CD4-positive, alpha-beta memory T cell (primary cell): ENCODE data around the gene CDC14A. TPM values are rescaled to one million over a fixed set of nuclear protein-coding genes. Genes with fewer than 3 reads are reported as not detected.

ENCODE experiments used
- CTCF ChIA-PET: fragments of 350-600 bp; sonication (Branson Sonifier 250); formaldehyde crosslinking; loops from one replicate; lab custom pipeline; 2021; ENCODE audit warnings: inconsistent platforms; ENCODE audit not compliant: partially characterized antibody; lab: Charles Lee
- POLR2A ChIA-PET: fragments of 350-600 bp; sonication (Branson Sonifier 250); formaldehyde crosslinking; loops from one replicate; lab custom pipeline; 2021; ENCODE audit not compliant: partially characterized antibody; lab: Charles Lee
- DNase-seq, 5 donors: peaks; one replicate each; pipeline versions ENCODE4 v3.0.0 to v3.0.0-alpha.2; 2020 to 2022; ENCODE audit warnings: mixed read lengths in 1 of 5
- H3K27ac ChIP-seq: one replicate; pipeline ENCODE4 v1.7.0; 2013; ENCODE audit warnings: low read depth, low read length
- H3K27me3 ChIP-seq: 2 replicates; pipeline ENCODE4 v1.7.0; 2013; ENCODE audit warnings: mild to moderate bottlenecking, low read length, moderate library complexity; ENCODE audit not compliant: insufficient read depth
- H3K36me3 ChIP-seq: 2 replicates; pipeline ENCODE4 v1.7.0; 2013; ENCODE audit warnings: mild to moderate bottlenecking, low read length, moderate library complexity; ENCODE audit not compliant: insufficient read depth
- H3K4me1 ChIP-seq: 2 replicates; pipeline ENCODE4 v1.7.0; 2013; ENCODE audit warnings: mild to moderate bottlenecking, low read length, moderate library complexity; ENCODE audit not compliant: insufficient read depth
- H3K4me3 ChIP-seq, 2 donors: one replicate each; pipeline ENCODE4 v1.7.0; 2013; ENCODE audit warnings: low read length in 2 of 2, mild to moderate bottlenecking in 1 of 2
- H3K9me3 ChIP-seq, 2 donors: one replicate each; pipeline ENCODE4 v1.7.0; 2013; ENCODE audit warnings: low read length in 2 of 2, control low read depth in 1 of 2; ENCODE audit not compliant: control insufficient read depth in 1 of 2
- H3K27ac Mint-ChIP-seq, 7 donors: one replicate each; pipeline ENCODE4 v1.8.0; 2020 to 2021; ENCODE audit warnings: mixed read lengths in 7 of 7, mild to moderate bottlenecking in 6 of 7, inconsistent platforms in 3 of 7, moderate library complexity in 3 of 7
- H3K27me3 Mint-ChIP-seq, 2 donors: one replicate each; pipeline ENCODE4 v1.8.0; 2020 to 2021; ENCODE audit warnings: mixed read lengths in 2 of 2
- H3K36me3 Mint-ChIP-seq, 2 donors: one replicate each; pipeline ENCODE4 v1.8.0; 2020 to 2021; ENCODE audit warnings: mixed read lengths in 2 of 2, inconsistent platforms in 1 of 2, mild to moderate bottlenecking in 1 of 2
- H3K4me1 Mint-ChIP-seq, 4 donors: one replicate each; pipeline ENCODE4 v1.8.0; 2020 to 2021; ENCODE audit warnings: mixed read lengths in 4 of 4, mild to moderate bottlenecking in 1 of 4
- H3K4me3 Mint-ChIP-seq, 8 donors: one replicate each; pipeline ENCODE4 v1.8.0; 2020 to 2021; ENCODE audit warnings: mixed read lengths in 8 of 8, mild to moderate bottlenecking in 7 of 8, moderate library complexity in 6 of 8, inconsistent platforms in 3 of 8
- H3K9me3 Mint-ChIP-seq, 8 donors: one replicate each; pipeline ENCODE4 v1.8.0; 2020 to 2021; ENCODE audit warnings: mixed read lengths in 8 of 8, mild to moderate bottlenecking in 5 of 8, inconsistent platforms in 3 of 8, moderate library complexity in 1 of 8
- intact Hi-C: fragments of 100-400 bp; cut with micrococcal nuclease; formaldehyde crosslinking; loops from one replicate; pipeline ENCODE4 v1.15.1; 2023
- polyA plus RNA-seq, 2 donors: library from polyadenylated mRNA; unstranded; fragments of 300-500 nt; fragmentation: Illumina TruSeq; gene quantifications; one replicate each; pipeline ENCODE4 v1.2.3, GENCODE V29; 2021
- total RNA-seq, 2 experiments: library from RNA; stranded (reverse); gene quantifications; one replicate each; pipeline ENCODE4 v1.2.3, GENCODE V29; 2021

CDC14A gene
- total and polyA plus RNA-seq, 4 experiments from 2014 or later = 37.7 to 119 (median 90.0) TPM

- peaks cover 2 to 8% (median 4%) of the 10 kb centered on the region in 4 donors for H3K4me1 Mint-ChIP-seq
- Histone ChIP-seq H3K4me3 (no peak overlapping the region), H3K9me3 (no peaks in the 10 kb centered on the region), H3K4me1 (peaks cover 6% of the 10 kb centered on the region), H3K36me3 (no peaks in the 10 kb centered on the region), H3K27ac (no peak overlapping the region), H3K27me3 (peaks cover 9% of the 10 kb centered on the region)
- intact Hi-C loops = loop anchor here (5.0 kb wide), 1 partner anchor 736 kb away; no protein-coding TSS in a partner anchor
- H3K27me3 Mint-ChIP-seq = peaks cover 12 to 21% of the 10 kb centered on the region in 2 donors
- ChIA-PET CTCF (interaction anchor here (0.9 to 1.6 kb wide), 6 partner anchors 9 to 88 kb away, joined by 3 to 7 read pairs (median 4); no protein-coding TSS in a partner anchor), POLR2A (no interaction called here)
- peak overlapping the region in 1 of 7 donors; percentile 20 for H3K27ac Mint-ChIP-seq
- peak overlapping the region in 1 of 8 donors; percentile 60 for H3K4me3 Mint-ChIP-seq
- peak; percentile 28 to 55 (median 33) for DNase-seq
- H3K36me3 Mint-ChIP-seq = no peaks in the 10 kb centered on the region
- H3K9me3 Mint-ChIP-seq = no peaks in the 10 kb centered on the region
These were observed 191.3 kb downstream of the CDC14A start for GRCh38 chr1:100543640-100544039.

GRCh38 chr1:100544791-100545190, 192.5 kb downstream of the CDC14A start:
- Histone ChIP-seq H3K27me3 (peaks cover 9% of the 10 kb centered on the region), H3K27ac (no peak overlapping the region), H3K4me1 (peaks cover 3% of the 10 kb centered on the region), H3K9me3 (no peaks in the 10 kb centered on the region), H3K36me3 (no peaks in the 10 kb centered on the region), H3K4me3 (no peak overlapping the region)
- H3K27me3 Mint-ChIP-seq = peaks cover 9 to 27% of the 10 kb centered on the region in 2 donors
- intact Hi-C loops = loop anchor here (5.0 kb wide), 1 partner anchor 737 kb away; no protein-coding TSS in a partner anchor
- no peak overlapping the region for H3K27ac Mint-ChIP-seq
- DNase-seq = no peak
- peaks cover 0 to 6% (median 0%) of the 10 kb centered on the region in 8 donors for H3K9me3 Mint-ChIP-seq
- no peak overlapping the region for H3K4me3 Mint-ChIP-seq
- ChIA-PET POLR2A (no interaction called here), CTCF (no interaction called here)
- peaks cover 0 to 5% (median 3%) of the 10 kb centered on the region in 4 donors for H3K4me1 Mint-ChIP-seq
- H3K36me3 Mint-ChIP-seq = no peaks in the 10 kb centered on the region

GRCh38 chr1:100545855-100546254, 193.5 kb downstream of the CDC14A start:
- Mint-ChIP-seq H3K27me3 (peaks cover 6 to 20% of the 10 kb centered on the region in 2 donors), H3K36me3 (no peaks in the 10 kb centered on the region), H3K27ac (no peak overlapping the region), H3K4me1 (peaks cover 0 to 2% (median 0%) of the 10 kb centered on the region in 4 donors), H3K9me3 (peaks cover 0 to 12% (median 9%) of the 10 kb centered on the region in 8 donors), H3K4me3 (no peak overlapping the region)
- Histone ChIP-seq H3K27ac (no peak overlapping the region), H3K27me3 (peaks cover 5% of the 10 kb centered on the region), H3K4me1 (no peaks in the 10 kb centered on the region), H3K9me3 (no peaks in the 10 kb centered on the region), H3K4me3 (no peak overlapping the region), H3K36me3 (no peaks in the 10 kb centered on the region)
- intact Hi-C loops = no loop called here
- no peak for DNase-seq
- POLR2A ChIA-PET = no interaction called here
- CTCF ChIA-PET = interaction anchor here (1.3 to 1.6 kb wide), 2 partner anchors 377 to 740 kb away, joined by 3 read pairs; no protein-coding TSS in a partner anchor

- Mint-ChIP-seq H3K9me3 (peaks cover 3 to 71% (median 57%) of the 10 kb centered on the region in 8 donors), H3K4me3 (no peak overlapping the region), H3K27ac (no peak overlapping the region), H3K27me3 (peaks cover 2 to 16% of the 10 kb centered on the region in 2 donors), H3K4me1 (no peaks in the 10 kb centered on the region), H3K36me3 (peaks cover 5 to 11% of the 10 kb centered on the region in 2 donors)
- H3K4me3 ChIP-seq = no peak overlapping the region
- peaks cover 0 to 15% of the 10 kb centered on the region in 2 donors for H3K9me3 ChIP-seq
- CTCF ChIA-PET = no interaction called here
- H3K27ac ChIP-seq = no peak overlapping the region
- H3K36me3 ChIP-seq = no peaks in the 10 kb centered on the region
- no peaks in the 10 kb centered on the region for H3K4me1 ChIP-seq
- intact Hi-C loops = no loop called here
- DNase-seq = no peak
- POLR2A ChIA-PET = no interaction called here
- no peaks in the 10 kb centered on the region for H3K27me3 ChIP-seq
These were observed 199.7 kb downstream of the CDC14A start for GRCh38 chr1:100552031-100552430.

- Mint-ChIP-seq H3K4me1 (no peaks in the 10 kb centered on the region), H3K27me3 (peaks cover 2 to 19% of the 10 kb centered on the region in 2 donors), H3K36me3 (peaks cover 9 to 15% of the 10 kb centered on the region in 2 donors), H3K4me3 (no peak overlapping the region), H3K27ac (no peak overlapping the region), H3K9me3 (peaks cover 3 to 80% (median 65%) of the 10 kb centered on the region in 8 donors)
- Histone ChIP-seq H3K4me3 (no peak overlapping the region), H3K27me3 (no peaks in the 10 kb centered on the region), H3K36me3 (no peaks in the 10 kb centered on the region), H3K9me3 (peaks cover 0 to 15% of the 10 kb centered on the region in 2 donors), H3K4me1 (no peaks in the 10 kb centered on the region), H3K27ac (no peak overlapping the region)
- no peak for DNase-seq
- intact Hi-C loops = no loop called here
- ChIA-PET POLR2A (no interaction called here), CTCF (no interaction called here)
These were observed 200.6 kb downstream of the CDC14A start for GRCh38 chr1:100552922-100553321.

- POLR2A ChIA-PET = no interaction called here
- no peaks in the 10 kb centered on the region for H3K4me1 Mint-ChIP-seq
- peaks cover 0 to 15% of the 10 kb centered on the region in 2 donors for H3K9me3 ChIP-seq
These were observed 203.9 kb downstream of the CDC14A start for GRCh38 chr1:100556181-100556580.

GRCh38 chr1:100556925-100557605, 204.8 kb downstream of the CDC14A start:
- H3K27ac Mint-ChIP-seq = no peak overlapping the region
- ChIA-PET POLR2A (no interaction called here), CTCF (no interaction called here)
- Histone ChIP-seq H3K27me3 (no peaks in the 10 kb centered on the region), H3K4me3 (no peak overlapping the region), H3K9me3 (peaks cover 0 to 10% of the 10 kb centered on the region in 2 donors), H3K27ac (no peak overlapping the region), H3K4me1 (no peaks in the 10 kb centered on the region), H3K36me3 (no peaks in the 10 kb centered on the region)
- intact Hi-C loops = no loop called here
- H3K4me3 Mint-ChIP-seq = no peak overlapping the region
- peaks cover 7 to 20% of the 10 kb centered on the region in 2 donors for H3K27me3 Mint-ChIP-seq
- H3K9me3 Mint-ChIP-seq = peaks cover 3 to 69% (median 55%) of the 10 kb centered on the region in 8 donors
- H3K36me3 Mint-ChIP-seq = peaks cover 9 to 14% of the 10 kb centered on the region in 2 donors
- H3K4me1 Mint-ChIP-seq = no peaks in the 10 kb centered on the region
- no peak for DNase-seq

More at GRCh38 chr1:100556181-100556580, 203.9 kb downstream of the CDC14A start:
- H3K4me3 Mint-ChIP-seq = no peak overlapping the region
- Histone ChIP-seq H3K27me3 (no peaks in the 10 kb centered on the region), H3K4me1 (no peaks in the 10 kb centered on the region), H3K27ac (no peak overlapping the region), H3K4me3 (no peak overlapping the region), H3K36me3 (no peaks in the 10 kb centered on the region)
- no peak for DNase-seq
- peaks cover 3 to 78% (median 61%) of the 10 kb centered on the region in 8 donors for H3K9me3 Mint-ChIP-seq
- peaks cover 7 to 14% of the 10 kb centered on the region in 2 donors for H3K27me3 Mint-ChIP-seq
- peaks cover 10 to 15% of the 10 kb centered on the region in 2 donors for H3K36me3 Mint-ChIP-seq
- intact Hi-C loops = no loop called here
- no peak overlapping the region for H3K27ac Mint-ChIP-seq
- CTCF ChIA-PET = no interaction called here
